HepG2 (cell line): ENCODE data around the gene HDAC4. TPM values are rescaled to one million over a fixed set of nuclear protein-coding genes. Genes with fewer than 3 reads are reported as not detected.

Source experiments
- ATAC-seq: fragments of 200-7000 bp; cut with Tn5 transposase; 3 replicates; pipeline ENCODE4 v1.9.1; 2020; ENCODE audit warnings: mild to moderate bottlenecking, moderate library complexity
- BruUV-seq: library from RNA; stranded (reverse); fragments of 400-500 nt; replicated peaks from 2 replicates; lab custom pipeline; 2021; lab: Mats Ljungman, UMichigan
- CTCF ChIA-PET: fragments of 300-600 bp; formaldehyde crosslinking; extraction: SDS; loops from one replicate; lab custom pipeline; 2021; ENCODE audit warnings: low total read pairs, inconsistent platforms, low intra/inter-chr PET ratio; lab: Yijun Ruan, JAX
- POLR2A ChIA-PET: fragments of 350-600 bp; sonication (Branson Sonifier 250); formaldehyde crosslinking; loops from one replicate; lab custom pipeline; 2020; ENCODE audit warnings: antibody characterized with exemption, inconsistent platforms; lab: Yijun Ruan, JAX
- DNase-seq: peaks from one replicate; pipeline ENCODE4 v3.0.0-alpha.2; 2015; ENCODE audit warnings: low spot score
- FAIRE-seq: peaks from 3 replicates; lab custom pipeline; 2011; peaks lifted over from hg19 to GRCh38; lab: Jason Lieb, UNC
- H2AFZ ChIP-seq: one replicate; pipeline ENCODE4 v1.6.1; 2011; ENCODE audit warnings: low read length, inconsistent platforms
- H3K27ac ChIP-seq: fragments of 300-600 bp; 3 replicates; pipeline ENCODE4 v1.8.0; 2011; ENCODE audit warnings: mixed run types, mild to moderate bottlenecking, mixed read lengths, low read length, inconsistent platforms; ENCODE audit not compliant: insufficient read depth; ENCODE audit errors: extremely low read length
- H3K27me3 ChIP-seq, 2 experiments: fragments of 200-600 bp in 1 of 2; 2 replicates in 1 of 2; 3 replicates in 1 of 2; pipeline versions ENCODE4 v1.6.0 to v1.8.0; 2011; ENCODE audit warnings: low read length in 2 of 2, mild to moderate bottlenecking in 2 of 2, moderate library complexity in 2 of 2, inconsistent platforms in 1 of 2; ENCODE audit not compliant: insufficient read depth in 2 of 2, control insufficient read depth in 1 of 2
- H3K36me3 ChIP-seq, 2 experiments: fragments of 200-600 bp in 1 of 2; replicated peaks in 1 of 2; 2 replicates in 1 of 2; 3 replicates in 1 of 2; pipeline versions ENCODE4 v1.5.1 to v1.8.0; 2011; ENCODE audit warnings: low read length in 2 of 2, inconsistent platforms in 1 of 2; ENCODE audit not compliant: insufficient read depth in 2 of 2, control insufficient read depth in 1 of 2
- H3K4me1 ChIP-seq: 2 replicates; pipeline ENCODE4 v1.5.1; 2012; ENCODE audit warnings: low read length, inconsistent platforms; ENCODE audit not compliant: insufficient read depth
- H3K4me2 ChIP-seq: 2 replicates; pipeline ENCODE4 v1.6.0; 2011; ENCODE audit warnings: low read depth, low read length, inconsistent platforms
- H3K4me3 ChIP-seq, 3 experiments: fragments of 200-600 bp in 1 of 3; sonication (generic), shearing (Covaris generic) in 1 of 3; replicated peaks in 1 of 3; 2 replicates each; pipeline ENCODE4 v1.5.1; 2011 to 2016; ENCODE audit warnings: low read length in 3 of 3, inconsistent platforms in 2 of 3, low read depth in 2 of 3, mild to moderate bottlenecking in 2 of 3, control low read depth in 1 of 3, mixed read lengths in 1 of 3; ENCODE audit not compliant: insufficient read depth in 1 of 3
- H3K79me2 ChIP-seq: one replicate; pipeline ENCODE4 v1.6.1; 2011; ENCODE audit warnings: low read length, inconsistent platforms; ENCODE audit not compliant: insufficient read depth
- H3K9ac ChIP-seq: 2 replicates; pipeline ENCODE4 v1.6.0; 2011; ENCODE audit warnings: mild to moderate bottlenecking, low read depth, low read length, inconsistent platforms; ENCODE audit not compliant: insufficient read depth
- H3K9me3 ChIP-seq: 2 replicates; pipeline ENCODE4 v1.5.1; 2012; ENCODE audit warnings: mild to moderate bottlenecking, low read length
- H4K20me1 ChIP-seq: 2 replicates; pipeline ENCODE4 v1.6.0; 2011; ENCODE audit warnings: inconsistent platforms, mild to moderate bottlenecking, low read length, moderate library complexity; ENCODE audit not compliant: insufficient read depth
- ARID4A ChIP-seq: sonication (generic); formaldehyde crosslinking; IDR thresholded peaks from 2 replicates; pipeline ENCODE4 v1.5.0; 2020; ENCODE audit warnings: mild to moderate bottlenecking, missing genetic modification reagents, borderline replicate concordance
- MYNN ChIP-seq: sonication (generic); formaldehyde crosslinking; IDR thresholded peaks from 2 replicates; pipeline ENCODE4 v1.4.0; 2020; ENCODE audit warnings: mild to moderate bottlenecking, low read depth, missing genetic modification reagents
- PLRG1 ChIP-seq: fragments of 450-650 bp; conservative IDR thresholded peaks from 2 replicates; pipeline ENCODE4 v1.6.1; 2016
- STAT5B ChIP-seq: sonication (generic); formaldehyde crosslinking; IDR thresholded peaks from 2 replicates; pipeline ENCODE4 v1.4.0; 2020; ENCODE audit warnings: missing genetic modification reagents
- TIGD3 ChIP-seq: sonication (generic); formaldehyde crosslinking; IDR thresholded peaks from 2 replicates; pipeline ENCODE4 v1.5.1; 2020; ENCODE audit warnings: mild to moderate bottlenecking, missing genetic modification reagents, borderline replicate concordance
- ZBTB33 ChIP-seq: sonication (generic); formaldehyde crosslinking; IDR thresholded peaks from 2 replicates; pipeline ENCODE4 v1.4.0; 2020; ENCODE audit warnings: missing genetic modification reagents
- ZNF10 ChIP-seq: sonication (generic); formaldehyde crosslinking; IDR thresholded peaks from 2 replicates; pipeline ENCODE4 v1.4.0; 2020; ENCODE audit warnings: mild to moderate bottlenecking, low read depth, missing genetic modification reagents, borderline replicate concordance
- ZNF101 ChIP-seq: sonication (generic); formaldehyde crosslinking; IDR thresholded peaks from 2 replicates; pipeline ENCODE4 v1.4.0; 2020; ENCODE audit warnings: mild to moderate bottlenecking, low read depth, missing genetic modification reagents, borderline replicate concordance
- ZNF136 ChIP-seq: sonication (generic); formaldehyde crosslinking; IDR thresholded peaks from 2 replicates; pipeline ENCODE4 v1.8.1; 2022; ENCODE audit warnings: low read depth, mild to moderate bottlenecking, moderate library complexity, missing genetic modification reagents
- ZNF20 ChIP-seq: sonication (generic); formaldehyde crosslinking; IDR thresholded peaks from 2 replicates; pipeline ENCODE4 v1.4.0; 2020; ENCODE audit warnings: mild to moderate bottlenecking, moderate library complexity, missing genetic modification reagents
- ZNF24 ChIP-seq: fragments of 450-650 bp; IDR thresholded peaks from 2 replicates; pipeline ENCODE4 v1.6.1; 2017; ENCODE audit warnings: antibody characterized with exemption, mild to moderate bottlenecking
- ZNF607 ChIP-seq: sonication (generic); formaldehyde crosslinking; IDR thresholded peaks from 2 replicates; pipeline ENCODE4 v1.5.1; 2020; ENCODE audit warnings: missing genetic modification reagents, mild to moderate bottlenecking, borderline replicate concordance
- ZNF615 ChIP-seq: sonication (generic); formaldehyde crosslinking; IDR thresholded peaks from 2 replicates; pipeline ENCODE4 v1.5.0; 2020; ENCODE audit warnings: mild to moderate bottlenecking, missing genetic modification reagents, borderline replicate concordance
- ZNF678 ChIP-seq: sonication (generic); formaldehyde crosslinking; IDR thresholded peaks from 2 replicates; pipeline ENCODE4 v1.4.0; 2020; ENCODE audit warnings: mild to moderate bottlenecking, missing genetic modification reagents
- ZNF747 ChIP-seq: sonication (generic); formaldehyde crosslinking; IDR thresholded peaks from 2 replicates; pipeline ENCODE4 v1.8.1; 2023; ENCODE audit warnings: missing genetic modification reagents, mild to moderate bottlenecking, borderline replicate concordance
- ZNF83 ChIP-seq: sonication (generic); formaldehyde crosslinking; IDR thresholded peaks from 2 replicates; pipeline ENCODE4 v1.4.0; 2020; ENCODE audit warnings: missing genetic modification reagents, mild to moderate bottlenecking, borderline replicate concordance
- WGBS: methylation state at CpG from one replicate; pipeline ENCODE4 v1.1.6; 2017; ENCODE audit warnings: low lambda C conversion rate; 5-methylcytosine and 5-hydroxymethylcytosine counted together
- in situ Hi-C: cut with HindIII; loops from 2 replicates; pipeline ENCODE4 v1.10.0; 2017; ENCODE audit warnings: low pct_unique_long_range_greater_than_20kb; ENCODE audit not compliant: extremely low pct_ligation_motif_present
- intact Hi-C: fragments of 100-400 bp; cut with micrococcal nuclease; formaldehyde crosslinking; loops from one replicate; pipeline ENCODE4 v1.10.0; 2022; ENCODE audit not compliant: unreplicated experiment
- polyA plus RNA-seq, 8 experiments: library from polyadenylated mRNA; depleted of rRNA in 3 of 8; stranded (reverse) in 7 of 8; unstranded in 1 of 8; fragments of >200 nt; fragmentation: Illumina TruSeq in 4 of 8; extraction: Trizol in 4 of 8; gene quantifications; 2 replicates each; pipeline versions ENCODE4 v1.2.1 to v1.2.3, GENCODE V29; 2011 to 2016; ENCODE audit warnings: low read depth in 4 of 8, missing spikeins in 1 of 8, mixed read lengths in 1 of 8; ENCODE audit not compliant: insufficient read depth in 1 of 8
- total RNA-seq, 5 experiments: library from RNA; depleted of rRNA; stranded (reverse); fragments of >200 nt; fragmentation: Illumina TruSeq; extraction: Trizol; gene quantifications; 2 replicates each; pipeline ENCODE4 v1.2.3, GENCODE V29; 2016; ENCODE audit warnings: low read depth in 1 of 5

Gene HDAC4
- total and polyA plus RNA-seq, 2 of the 13 experiments (the other 11 are each of a cell fraction or from before 2014, with no cell fraction given) = 10.1 to 11.5 TPM

GRCh38 chr2:239383036-239383758 lies 17.6 kb downstream of the HDAC4 start:
- Histone ChIP-seq H3K27me3 (no peaks in the 10 kb centered on the region), H3K36me3 (peaks cover 2 to 5% of the 10 kb centered on the region in 2 experiments; a peak in 4 of 5 replicates), H4K20me1 (peaks cover 18% of the 10 kb centered on the region; the same call in 1 of the 2 replicates), H3K9ac (no peak overlapping the region), H3K9me3 (no peaks in the 10 kb centered on the region), H3K4me3 (no peak overlapping the region), H3K27ac (no peak overlapping the region), H2AFZ (no peak overlapping the region), H3K79me2 (peaks cover 16% of the 10 kb centered on the region), H3K4me2 (no peak overlapping the region), H3K4me1 (no peaks in the 10 kb centered on the region)
- no TSS peak for BruUV-seq
- 95% methylated on average over 24 of the region's 24 CpGs for WGBS
- FAIRE-seq (no peak), DNase-seq (no peak), ATAC-seq (no peak)
- intact Hi-C loops (no loop called here), in situ Hi-C loops (no loop called here)
- TF ChIP-seq ZNF10 (no peak), MYNN (CRISPR knock-in tag) (no peak), ZNF615 (CRISPR knock-in tag) (no peak), ZNF20 (CRISPR knock-in tag) (no peak), ZNF747 (CRISPR knock-in tag) (no peak), ZNF678 (no peak), ZNF136 (CRISPR knock-in tag) (no peak), ZNF607 (CRISPR knock-in tag) (no peak), TIGD3 (CRISPR knock-in tag) (no peak), ZBTB33 (CRISPR knock-in tag) (no peak), ZNF24 (no peak), ARID4A (CRISPR knock-in tag) (no peak), STAT5B (no peak), ZNF101 (CRISPR knock-in tag) (no peak), ZNF83 (CRISPR knock-in tag) (no peak), PLRG1 (no peak)
- POLR2A ChIA-PET = no interaction called here
- CTCF ChIA-PET = no interaction called here
